CD14-positive monocyte (primary cell): ENCODE results near the gene SPATA19. TPM values are rescaled to one million over a fixed set of nuclear protein-coding genes. Genes with fewer than 3 reads are reported as not detected.

ENCODE experiments used
- DNase-seq, 3 donors: peaks; one replicate each; pipeline ENCODE4 v3.0.0-alpha.2; 2011 to 2022
- H2AFZ ChIP-seq: 2 replicates; pipeline ENCODE4 v1.6.0; 2012; ENCODE audit warnings: mild to moderate bottlenecking, low read depth, low read length, inconsistent platforms; ENCODE audit not compliant: insufficient read depth, poor library complexity, severe bottlenecking
- H3K27ac ChIP-seq, 2 donors: 1 replicate in 1 of 2; 2 replicates in 1 of 2; pipeline ENCODE4 v1.5.1; 2012 to 2013; ENCODE audit warnings: low read length in 2 of 2, control low read depth in 1 of 2, inconsistent platforms in 1 of 2, low read depth in 1 of 2, mild to moderate bottlenecking in 1 of 2
- H3K27me3 ChIP-seq, 2 donors: one replicate each; pipeline versions ENCODE4 v1.6.0 to v1.6.1; 2011 to 2013; ENCODE audit warnings: low read length in 2 of 2; ENCODE audit not compliant: control insufficient read depth in 2 of 2, insufficient read depth in 2 of 2
- H3K36me3 ChIP-seq, 2 donors: replicated peaks in 1 of 2; 1 replicate in 1 of 2; 2 replicates in 1 of 2; pipeline versions ENCODE4 v1.5.1 to v1.6.1; 2012 to 2013; ENCODE audit warnings: low read length in 2 of 2, control low read depth in 1 of 2, inconsistent platforms in 1 of 2, mild to moderate bottlenecking in 1 of 2; ENCODE audit not compliant: insufficient read depth in 2 of 2, control insufficient read depth in 1 of 2
- H3K4me1 ChIP-seq, 2 donors: 1 replicate in 1 of 2; 2 replicates in 1 of 2; pipeline versions ENCODE4 v1.5.1 to v1.6.1; 2012 to 2013; ENCODE audit warnings: low read length in 2 of 2, control low read depth in 1 of 2, inconsistent platforms in 1 of 2, mild to moderate bottlenecking in 1 of 2, moderate library complexity in 1 of 2; ENCODE audit not compliant: insufficient read depth in 2 of 2, control insufficient read depth in 1 of 2
- H3K4me2 ChIP-seq: replicated peaks from 2 replicates; pipeline ENCODE3; 2012; ENCODE audit warnings: low read length, moderate library complexity, mild to moderate bottlenecking; ENCODE audit not compliant: poor library complexity, severe bottlenecking; ENCODE audit errors: extremely low read depth
- H3K4me3 ChIP-seq, 3 experiments: fragments of 200-600 bp in 1 of 3; sonication (generic) in 1 of 3; replicated peaks in 1 of 3; 1 replicate in 2 of 3; 2 replicates in 1 of 3; pipeline ENCODE4 v1.5.1; 2011 to 2013; ENCODE audit warnings: low read length in 3 of 3, mild to moderate bottlenecking in 3 of 3, control low read depth in 2 of 3, low read depth in 2 of 3, inconsistent platforms in 1 of 3, moderate library complexity in 1 of 3
- H3K79me2 ChIP-seq: 2 replicates; pipeline ENCODE4 v1.6.0; 2012; ENCODE audit warnings: mild to moderate bottlenecking, control low read depth, inconsistent platforms, low read length, moderate library complexity; ENCODE audit not compliant: insufficient read depth
- H3K9ac ChIP-seq: 2 replicates; pipeline ENCODE4 v1.6.0; 2017; ENCODE audit warnings: low read length, mild to moderate bottlenecking; ENCODE audit not compliant: insufficient read depth, poor library complexity, severe bottlenecking
- H3K9me3 ChIP-seq, 2 donors: replicated peaks in 1 of 2; 1 replicate in 1 of 2; 2 replicates in 1 of 2; pipeline versions ENCODE4 v1.5.1 to v1.6.1; 2012 to 2013; ENCODE audit warnings: low read length in 2 of 2, control low read depth in 1 of 2; ENCODE audit not compliant: control insufficient read depth in 1 of 2, insufficient read depth in 1 of 2
- H4K20me1 ChIP-seq: 2 replicates; pipeline ENCODE4 v1.6.0; 2012; ENCODE audit warnings: mild to moderate bottlenecking, low read length, control low read depth, moderate library complexity; ENCODE audit not compliant: insufficient read depth
- H3K27ac Mint-ChIP-seq, 7 donors: one replicate each; pipeline ENCODE4 v1.8.0; 2020; ENCODE audit warnings: mild to moderate bottlenecking in 7 of 7, mixed read lengths in 7 of 7, moderate library complexity in 6 of 7, inconsistent platforms in 2 of 7
- H3K27me3 Mint-ChIP-seq, 3 donors: one replicate each; pipeline ENCODE4 v1.8.0; 2021 to 2022; ENCODE audit warnings: low read depth in 3 of 3, mild to moderate bottlenecking in 3 of 3, mixed read lengths in 3 of 3, moderate library complexity in 3 of 3, inconsistent platforms in 1 of 3
- H3K36me3 Mint-ChIP-seq, 2 donors: one replicate each; pipeline ENCODE4 v1.8.0; 2020; ENCODE audit warnings: mixed read lengths in 2 of 2, inconsistent platforms in 1 of 2, mild to moderate bottlenecking in 1 of 2
- H3K4me1 Mint-ChIP-seq: one replicate; pipeline ENCODE4 v1.8.0; 2020; ENCODE audit warnings: mild to moderate bottlenecking, mixed read lengths
- H3K4me3 Mint-ChIP-seq, 2 donors: one replicate each; pipeline ENCODE4 v1.8.0; 2020; ENCODE audit warnings: mild to moderate bottlenecking in 2 of 2, mixed read lengths in 2 of 2, moderate library complexity in 1 of 2
- H3K9me3 Mint-ChIP-seq, 7 donors: one replicate each; pipeline ENCODE4 v1.8.0; 2020 to 2022; ENCODE audit warnings: mixed read lengths in 7 of 7, mild to moderate bottlenecking in 6 of 7, moderate library complexity in 6 of 7, inconsistent platforms in 2 of 7
- WGBS: methylation state at CpG from one replicate; pipeline ENCODE4 v1.1.5; 2013; ENCODE audit warnings: missing lambda C conversion rate; ENCODE audit not compliant: insufficient coverage; 5-methylcytosine and 5-hydroxymethylcytosine counted together
- intact Hi-C, 2 donors: fragments of 100-400 bp; cut with micrococcal nuclease; formaldehyde crosslinking; loops; one replicate each; pipeline versions ENCODE4 v1.15.0 to v1.15.1; 2023
- polyA plus RNA-seq, 3 donors: library from polyadenylated mRNA; depleted of rRNA in 1 of 3; unstranded in 2 of 3; stranded (reverse) in 1 of 3; fragments of 300-500 nt in 2 of 3; fragments of >200 nt in 1 of 3; fragmentation: Illumina TruSeq in 2 of 3; gene quantifications; 1 replicate in 2 of 3; 2 replicates in 1 of 3; pipeline ENCODE4 v1.2.3, GENCODE V29; 2012 to 2021
- TF ChIP-seq, protein P1 (sequence below): fragments of 200-600 bp; IDR thresholded peaks from one replicate; pipeline ENCODE4 v1.8.0; 2022; ENCODE audit warnings: antibody characterized with exemption, mild to moderate bottlenecking

Gene SPATA19
- polyA plus RNA-seq, 3 donors: not detected

DNA sequence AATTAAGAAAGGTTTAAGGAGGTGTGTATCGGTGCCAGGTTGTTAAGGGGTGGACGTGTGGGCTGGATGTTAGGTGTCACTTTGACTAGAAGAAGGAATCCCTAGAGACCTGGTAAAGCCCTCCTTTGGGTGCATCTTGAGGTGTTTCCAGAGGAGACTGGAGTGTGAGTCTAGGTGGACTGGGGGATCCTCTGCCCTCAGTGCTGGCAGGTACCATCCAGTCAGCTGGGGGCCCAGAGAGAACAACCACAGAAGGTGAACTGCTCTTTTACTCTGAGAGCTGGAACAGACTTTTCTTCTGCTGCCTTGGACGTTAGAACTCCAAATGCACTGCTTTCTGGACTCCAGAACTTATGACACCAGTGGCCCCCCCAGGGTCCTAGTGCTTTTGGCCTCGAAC is 44.0 kb downstream of the SPATA19 start:
- Histone ChIP-seq H3K9me3 (peaks cover 0 to 2% of the 10 kb centered on the region in 2 donors), H3K9ac (no peak overlapping the region), H3K36me3 (no peaks in the 10 kb centered on the region), H3K4me3 (no peak overlapping the region), H3K27ac (no peak overlapping the region), H3K79me2 (no peaks in the 10 kb centered on the region), H3K4me2 (no peak overlapping the region), H2AFZ (no peak overlapping the region), H4K20me1 (no peaks in the 10 kb centered on the region), H3K27me3 (no peaks in the 10 kb centered on the region), H3K4me1 (no peaks in the 10 kb centered on the region)
- no peak overlapping the region for H3K4me3 Mint-ChIP-seq
- WGBS: 81% methylated on average over 4 of the region's 4 CpGs
- H3K9me3 Mint-ChIP-seq: peaks cover 0 to 5% (median 2%) of the 10 kb centered on the region in 7 donors
- TF ChIP-seq, protein P1, sequence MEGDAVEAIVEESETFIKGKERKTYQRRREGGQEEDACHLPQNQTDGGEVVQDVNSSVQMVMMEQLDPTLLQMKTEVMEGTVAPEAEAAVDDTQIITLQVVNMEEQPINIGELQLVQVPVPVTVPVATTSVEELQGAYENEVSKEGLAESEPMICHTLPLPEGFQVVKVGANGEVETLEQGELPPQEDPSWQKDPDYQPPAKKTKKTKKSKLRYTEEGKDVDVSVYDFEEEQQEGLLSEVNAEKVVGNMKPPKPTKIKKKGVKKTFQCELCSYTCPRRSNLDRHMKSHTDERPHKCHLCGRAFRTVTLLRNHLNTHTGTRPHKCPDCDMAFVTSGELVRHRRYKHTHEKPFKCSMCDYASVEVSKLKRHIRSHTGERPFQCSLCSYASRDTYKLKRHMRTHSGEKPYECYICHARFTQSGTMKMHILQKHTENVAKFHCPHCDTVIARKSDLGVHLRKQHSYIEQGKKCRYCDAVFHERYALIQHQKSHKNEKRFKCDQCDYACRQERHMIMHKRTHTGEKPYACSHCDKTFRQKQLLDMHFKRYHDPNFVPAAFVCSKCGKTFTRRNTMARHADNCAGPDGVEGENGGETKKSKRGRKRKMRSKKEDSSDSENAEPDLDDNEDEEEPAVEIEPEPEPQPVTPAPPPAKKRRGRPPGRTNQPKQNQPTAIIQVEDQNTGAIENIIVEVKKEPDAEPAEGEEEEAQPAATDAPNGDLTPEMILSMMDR: no peak
- no peak for DNase-seq
- intact Hi-C loops: no loop called here
- no peaks in the 10 kb centered on the region for H3K4me1 Mint-ChIP-seq
- H3K27ac Mint-ChIP-seq: no peak overlapping the region
- H3K36me3 Mint-ChIP-seq: no peaks in the 10 kb centered on the region
- no peaks in the 10 kb centered on the region for H3K27me3 Mint-ChIP-seq

DNA sequence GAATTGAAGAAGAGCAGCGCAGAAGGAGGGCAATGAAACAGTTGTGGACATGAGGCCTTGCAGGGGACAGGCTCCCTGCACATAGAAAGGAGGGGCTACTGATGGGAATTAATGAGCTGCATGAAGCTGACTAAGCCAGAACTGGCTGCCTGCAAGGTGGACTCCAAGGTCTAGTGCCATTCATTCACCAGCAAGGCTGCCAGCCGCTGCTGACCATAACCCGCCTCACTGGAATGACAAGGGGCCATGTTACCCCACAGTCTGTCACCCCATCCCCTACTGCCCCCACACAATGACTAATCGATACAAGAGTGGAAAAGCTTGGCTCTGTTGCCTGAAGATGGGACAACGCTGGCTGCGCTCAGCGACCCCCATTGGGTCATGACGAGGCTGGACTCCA is 44.6 kb downstream of the SPATA19 start:
- Mint-ChIP-seq H3K9me3 (peaks cover 0 to 7% (median 2%) of the 10 kb centered on the region in 7 donors), H3K4me3 (no peak overlapping the region), H3K27ac (no peak overlapping the region), H3K27me3 (no peaks in the 10 kb centered on the region), H3K4me1 (no peaks in the 10 kb centered on the region), H3K36me3 (no peaks in the 10 kb centered on the region)
- Histone ChIP-seq H3K79me2 (no peaks in the 10 kb centered on the region), H3K9ac (no peak overlapping the region), H3K27ac (no peak overlapping the region), H3K4me3 (no peak overlapping the region), H3K9me3 (peaks cover 3 to 5% of the 10 kb centered on the region in 2 donors), H3K36me3 (no peaks in the 10 kb centered on the region), H2AFZ (no peak overlapping the region), H3K4me1 (no peaks in the 10 kb centered on the region), H3K4me2 (no peak overlapping the region), H4K20me1 (no peaks in the 10 kb centered on the region), H3K27me3 (no peaks in the 10 kb centered on the region)
- intact Hi-C loops: no loop called here
- DNase-seq: no peak
- 93% methylated on average over 8 of the region's 8 CpGs for WGBS
- TF ChIP-seq, protein P1: no peak
